GM12873 (cell line): ENCODE measurements around the gene HELZ2.

Experiments used
- CTCF ChIP-seq: IDR thresholded peaks from 2 replicates; pipeline ENCODE4 v1.5.1; 2012; ENCODE audit warnings: low read depth, mild to moderate bottlenecking, moderate library complexity, low read length, control low read depth; ENCODE audit not compliant: insufficient read depth; ENCODE audit errors: missing control alignments

HELZ2 gene

GRCh38 chr20:63543733-63544132 lies 30.3 kb downstream of the HELZ2 start:
- TF ChIP-seq CTCF, result no peak

GRCh38 chr20:63543131-63543530 lies 30.9 kb downstream of the HELZ2 start:
- no peak for TF ChIP-seq CTCF

- no peak for TF ChIP-seq CTCF
Measured at GRCh38 chr20:63542696-63543095, 31.3 kb downstream of the HELZ2 start.

GRCh38 chr20:63542031-63542559 lies 31.9 kb downstream of the HELZ2 start:
- no peak for TF ChIP-seq CTCF

GRCh38 chr20:63541371-63541770 lies 32.7 kb downstream of the HELZ2 start:
- TF ChIP-seq CTCF, result no peak

GRCh38 chr20:63540417-63541186 lies 33.4 kb downstream of the HELZ2 start:
- TF ChIP-seq CTCF, result no peak

GRCh38 chr20:63539441-63540370 lies 34.3 kb downstream of the HELZ2 start:
- no peak for TF ChIP-seq CTCF
